Endothelial cell of umbilical vein (primary cell): Measurements from ENCODE around the gene RTEL1. TPM values are rescaled to one million over a fixed set of nuclear protein-coding genes. Genes with fewer than 3 reads are reported as not detected.

Experiments
- BruUV-seq: library from RNA; stranded (reverse); fragments of 400-500 nt; replicated peaks from 2 replicates; lab custom pipeline; 2021; lab: Mats Ljungman, UMichigan
- CTCF ChIA-PET: fragments of 300-600, 350-600 bp; sonication (Branson Sonifier 250); formaldehyde crosslinking; loops from one replicate; lab custom pipeline; 2021; ENCODE audit warnings: antibody characterized with exemption, inconsistent platforms; lab: Charles Lee
- POLR2A ChIA-PET: fragments of 300-600, 350-600 bp; sonication (Branson Sonifier 250); formaldehyde crosslinking; loops from one replicate; lab custom pipeline; 2021; ENCODE audit warnings: antibody characterized with exemption, inconsistent platforms; lab: Charles Lee
- DNase-seq: peaks from one replicate; pipeline ENCODE4 v3.0.0-alpha.2; 2011; ENCODE audit warnings: low read depth, low spot score
- FAIRE-seq: peaks from 2 replicates; lab custom pipeline; 2011; peaks lifted over from hg19 to GRCh38; lab: Jason Lieb, UNC
- H2AFZ ChIP-seq: 2 replicates; pipeline ENCODE4 v1.6.0; 2012; ENCODE audit warnings: low read depth, low read length, control low read depth, inconsistent platforms
- H3K27ac ChIP-seq: 2 replicates; pipeline ENCODE4 v1.5.1; 2011; ENCODE audit warnings: low read depth, mild to moderate bottlenecking, control low read depth, low read length, moderate library complexity; ENCODE audit not compliant: insufficient read depth
- H3K27me3 ChIP-seq, 2 experiments: 2 replicates each; pipeline versions ENCODE4 v1.6.0 to v1.6.1; 2011; ENCODE audit warnings: low read length in 2 of 2, mixed read lengths in 1 of 2; ENCODE audit not compliant: control insufficient read depth in 2 of 2, insufficient read depth in 2 of 2
- H3K36me3 ChIP-seq, 2 experiments: 2 replicates in 1 of 2; 3 replicates in 1 of 2; pipeline ENCODE4 v1.5.1; 2011; ENCODE audit warnings: low read length in 2 of 2, mild to moderate bottlenecking in 1 of 2, moderate library complexity in 1 of 2; ENCODE audit not compliant: control insufficient read depth in 2 of 2, insufficient read depth in 2 of 2; ENCODE audit errors: extremely low read depth in 1 of 2
- H3K4me1 ChIP-seq: 3 replicates; pipeline ENCODE4 v1.5.1; 2011; ENCODE audit warnings: mild to moderate bottlenecking, low read length; ENCODE audit not compliant: control insufficient read depth, insufficient read depth; ENCODE audit errors: extremely low read depth
- H3K4me2 ChIP-seq: 2 replicates; pipeline ENCODE4 v1.6.1; 2011; ENCODE audit warnings: low read length, control low read depth, mixed read lengths; ENCODE audit not compliant: insufficient read depth
- H3K4me3 ChIP-seq, 3 experiments: fragments of 200-600 bp in 1 of 3; sonication (generic), shearing (Covaris generic) in 1 of 3; replicated peaks in 1 of 3; 2 replicates each; pipeline ENCODE4 v1.5.1; 2011 to 2016; ENCODE audit warnings: control low read depth in 3 of 3, low read length in 3 of 3, mild to moderate bottlenecking in 2 of 3, inconsistent platforms in 1 of 3, low read depth in 1 of 3, moderate library complexity in 1 of 3; ENCODE audit not compliant: insufficient read depth in 1 of 3
- H3K79me2 ChIP-seq: 2 replicates; pipeline ENCODE4 v1.6.0; 2012; ENCODE audit warnings: low read length, inconsistent platforms; ENCODE audit not compliant: control insufficient read depth, insufficient read depth
- H3K9ac ChIP-seq: replicated peaks from 2 replicates; pipeline ENCODE3; 2011; ENCODE audit warnings: low read length, control low read depth; ENCODE audit not compliant: insufficient read depth; ENCODE audit errors: extremely low read depth
- H3K9me1 ChIP-seq: replicated peaks from 3 replicates; pipeline ENCODE4 v1.6.0; 2011; ENCODE audit warnings: mild to moderate bottlenecking, low read length; ENCODE audit not compliant: control insufficient read depth, insufficient read depth; ENCODE audit errors: extremely low read depth
- H3K9me3 ChIP-seq: replicated peaks from 2 replicates; pipeline ENCODE4 v1.5.1; 2012; ENCODE audit warnings: low read length, inconsistent platforms; ENCODE audit not compliant: control insufficient read depth, insufficient read depth
- H4K20me1 ChIP-seq: replicated peaks from 2 replicates; pipeline ENCODE3; 2011; ENCODE audit warnings: mild to moderate bottlenecking, low read length; ENCODE audit not compliant: control insufficient read depth, insufficient read depth; ENCODE audit errors: extremely low read depth
- EZH2 ChIP-seq: IDR thresholded peaks from 2 replicates; pipeline ENCODE4 v1.6.1; 2012; ENCODE audit warnings: borderline replicate concordance, low read depth, mild to moderate bottlenecking, moderate library complexity, low read length, inconsistent platforms; ENCODE audit not compliant: severe bottlenecking
- FOS ChIP-seq: IDR thresholded peaks from 2 replicates; pipeline ENCODE4 v1.6.1; 2011; ENCODE audit warnings: mild to moderate bottlenecking, low read length, moderate library complexity, borderline replicate concordance; ENCODE audit not compliant: insufficient read depth
- GATA2 ChIP-seq: IDR thresholded peaks from 2 replicates; pipeline ENCODE4 v1.7.0; 2011; ENCODE audit warnings: low read depth, mild to moderate bottlenecking, moderate library complexity, mixed read lengths, low read length; ENCODE audit not compliant: insufficient read length, insufficient read depth
- POLR2A ChIP-seq: IDR thresholded peaks from 2 replicates; pipeline ENCODE4 v1.6.1; 2012; ENCODE audit warnings: low read depth, mild to moderate bottlenecking, control low read depth, low read length
- POLR2AphosphoS5 ChIP-seq: IDR thresholded peaks from 2 replicates; pipeline ENCODE4 v1.6.1; 2012; ENCODE audit warnings: low read depth, mild to moderate bottlenecking, control low read depth, low read length, moderate library complexity; ENCODE audit not compliant: insufficient read depth
- dilution Hi-C: fragments of 300-500 bp; cut with MboI; formaldehyde crosslinking; loops from one replicate; pipeline ENCODE4 v1.15.0; 2019; ENCODE audit warnings: low sequenced_read_pairs; ENCODE audit not compliant: extremely low pct_ligation_motif_present
- intact Hi-C: fragments of 100-400 bp; cut with micrococcal nuclease; formaldehyde crosslinking; loops from one replicate; pipeline ENCODE4 v1.10.0; 2022
- polyA plus RNA-seq, 4 experiments: library from polyadenylated mRNA; depleted of rRNA in 3 of 4; stranded (reverse) in 3 of 4; unstranded in 1 of 4; fragments of >200 nt; gene quantifications; 2 replicates each; pipeline versions ENCODE4 v1.2.1 to v1.2.3, GENCODE V29; 2011 to 2012; ENCODE audit warnings: missing spikeins in 1 of 4
- total RNA-seq: library from RNA; stranded (reverse); gene quantifications from 2 replicates; pipeline ENCODE4 v1.2.3, GENCODE V29; 2021
- TF ChIP-seq, protein P1 (sequence below): IDR thresholded peaks from 2 replicates; pipeline ENCODE4 v1.6.1; 2011; ENCODE audit not compliant: insufficient read depth, insufficient read length
- TF ChIP-seq, protein P2 (sequence below), 2 donors: IDR thresholded peaks; 1 replicate in 1 of 2; 2 replicates in 1 of 2; pipeline ENCODE4 v1.5.1; 2011; ENCODE audit warnings: low read length in 2 of 2, mild to moderate bottlenecking in 2 of 2, moderate library complexity in 2 of 2, control low read depth in 1 of 2, inconsistent platforms in 1 of 2, low read depth in 1 of 2; ENCODE audit not compliant: insufficient read depth in 1 of 2; ENCODE audit errors: extremely low read depth in 1 of 2

RTEL1 gene
- total and polyA plus RNA-seq, 2 donors (not counting 3 experiments of a cell fraction or from before 2014, with no cell fraction given) = 17.0 to 44.9 TPM

DNA sequence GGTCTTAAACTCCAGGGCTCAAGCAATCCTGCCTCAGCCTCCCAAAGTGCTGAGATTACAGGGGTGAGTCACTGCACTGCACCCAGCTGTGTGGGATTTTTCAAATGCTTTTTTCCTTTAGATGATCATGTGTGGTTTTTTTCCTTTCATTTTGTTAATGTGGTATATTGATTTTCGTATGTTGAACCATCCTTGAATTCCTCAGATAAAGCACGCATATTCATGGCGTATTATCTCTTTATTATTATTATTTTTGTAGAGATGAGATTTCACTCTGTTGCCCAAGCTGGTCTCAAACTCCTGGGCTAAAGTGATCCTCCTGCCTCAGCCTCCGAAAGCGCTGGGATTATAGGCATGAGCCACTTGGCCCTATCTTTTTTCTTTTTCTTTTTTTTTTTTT lies 56.7 kb downstream of the RTEL1 start:
- Histone ChIP-seq H3K27ac (no peak overlapping the region), H3K79me2 (peaks cover 84% of the 10 kb centered on the region), H3K4me1 (no peaks in the 10 kb centered on the region), H4K20me1 (no peaks in the 10 kb centered on the region), H3K9ac (no peak overlapping the region), H3K4me2 (no peak overlapping the region), H3K4me3 (no peak overlapping the region), H3K36me3 (peaks cover 6 to 8% of the 10 kb centered on the region in 2 experiments), H2AFZ (no peak overlapping the region), H3K9me3 (no peaks in the 10 kb centered on the region), H3K27me3 (no peaks in the 10 kb centered on the region), H3K9me1 (no peaks in the 10 kb centered on the region)
- no peak for DNase-seq
- FAIRE-seq = no peak
- dilution Hi-C loops (no loop called here), intact Hi-C loops (no loop called here)
- ChIA-PET CTCF (no interaction called here), POLR2A (no interaction called here)
- TF ChIP-seq FOS (no peak), GATA2 (no peak), POLR2AphosphoS5 (no peak), EZH2 (no peak), POLR2A (no peak)
- TF ChIP-seq, protein P1, sequence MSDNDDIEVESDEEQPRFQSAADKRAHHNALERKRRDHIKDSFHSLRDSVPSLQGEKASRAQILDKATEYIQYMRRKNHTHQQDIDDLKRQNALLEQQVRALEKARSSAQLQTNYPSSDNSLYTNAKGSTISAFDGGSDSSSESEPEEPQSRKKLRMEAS = no peak
- TF ChIP-seq, protein P2, sequence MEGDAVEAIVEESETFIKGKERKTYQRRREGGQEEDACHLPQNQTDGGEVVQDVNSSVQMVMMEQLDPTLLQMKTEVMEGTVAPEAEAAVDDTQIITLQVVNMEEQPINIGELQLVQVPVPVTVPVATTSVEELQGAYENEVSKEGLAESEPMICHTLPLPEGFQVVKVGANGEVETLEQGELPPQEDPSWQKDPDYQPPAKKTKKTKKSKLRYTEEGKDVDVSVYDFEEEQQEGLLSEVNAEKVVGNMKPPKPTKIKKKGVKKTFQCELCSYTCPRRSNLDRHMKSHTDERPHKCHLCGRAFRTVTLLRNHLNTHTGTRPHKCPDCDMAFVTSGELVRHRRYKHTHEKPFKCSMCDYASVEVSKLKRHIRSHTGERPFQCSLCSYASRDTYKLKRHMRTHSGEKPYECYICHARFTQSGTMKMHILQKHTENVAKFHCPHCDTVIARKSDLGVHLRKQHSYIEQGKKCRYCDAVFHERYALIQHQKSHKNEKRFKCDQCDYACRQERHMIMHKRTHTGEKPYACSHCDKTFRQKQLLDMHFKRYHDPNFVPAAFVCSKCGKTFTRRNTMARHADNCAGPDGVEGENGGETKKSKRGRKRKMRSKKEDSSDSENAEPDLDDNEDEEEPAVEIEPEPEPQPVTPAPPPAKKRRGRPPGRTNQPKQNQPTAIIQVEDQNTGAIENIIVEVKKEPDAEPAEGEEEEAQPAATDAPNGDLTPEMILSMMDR (IDR thresholded peaks at IDR 0.05; ENCODE audit: extremely low read depth in 1 of 2, insufficient read depth in 1 of 2, low read depth in 1 of 2, low read length in 2 of 2) = no peak
- no TSS peak for BruUV-seq
